ENCODE results near the gene TCAF1.

The TCAF1 gene

DNA sequence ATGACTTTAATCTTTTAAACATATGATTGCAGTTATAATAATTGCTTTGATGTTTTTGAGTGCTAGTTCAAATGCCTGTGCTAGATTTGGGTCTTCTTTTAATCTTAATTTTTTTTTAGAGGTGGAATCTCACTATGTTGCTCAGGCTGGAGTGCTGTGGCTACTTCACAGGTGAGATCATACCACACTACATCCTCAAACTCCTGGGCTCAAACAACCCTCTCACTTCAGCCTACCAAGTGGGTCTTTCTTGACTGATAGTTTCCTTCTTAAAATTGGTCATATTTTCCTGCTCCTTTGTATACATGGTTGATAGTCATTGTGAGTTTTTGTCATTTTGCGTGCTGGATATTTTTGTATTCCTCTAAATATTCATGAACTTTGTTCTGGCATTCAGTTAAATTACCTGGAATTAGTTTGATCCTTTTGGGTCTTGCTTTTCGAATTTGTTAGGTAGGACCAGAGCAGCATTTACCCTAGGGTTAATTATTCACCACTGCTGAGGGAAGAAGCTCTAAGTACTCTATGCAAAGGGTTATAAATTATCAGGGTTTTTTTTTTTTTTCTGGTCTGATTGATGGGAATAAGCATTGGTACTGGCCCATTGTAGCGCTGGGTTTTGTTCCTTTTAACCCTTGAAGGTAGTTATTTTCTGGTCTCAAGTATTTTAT is 12.1 kb upstream of the TCAF1 start:
- Histone ChIP-seq H3K36me3 (ENCODE audit: control insufficient read depth in 4 of 4, insufficient read depth in 4 of 4, low read length in 3 of 4) (no peaks in the 10 kb centered on the region), H3K4me3 (ENCODE audit: control insufficient read depth in 1 of 7, extremely low read depth in 1 of 7, insufficient read depth in 4 of 7, low read depth in 2 of 7, low read length in 6 of 7) (no peak overlapping the region), H3K27ac (ENCODE audit: insufficient read depth in 1 of 2, low read depth in 1 of 2, low read length in 2 of 2, poor library complexity in 1 of 2, severe bottlenecking in 2 of 2) (no peak overlapping the region), H3K27me3 (replicated peaks in 2 of 5; ENCODE audit: control insufficient read depth in 4 of 5, insufficient read depth in 5 of 5, low read length in 4 of 5) (no peaks in the 10 kb centered on the region), H3K4me1 (ENCODE audit: control extremely low read depth in 1 of 4, control insufficient read depth in 4 of 4, insufficient read depth in 4 of 4, low read length in 3 of 4) (no peaks in the 10 kb centered on the region), H3K9me3 (ENCODE audit: control extremely low read depth in 1 of 5, control insufficient read depth in 4 of 5, insufficient read depth in 2 of 5, low read depth in 1 of 5, low read length in 4 of 5) (no peaks in the 10 kb centered on the region)
- ChIA-PET CTCF (no interaction called here), POLR2A (no interaction called here)
- DNase-seq: no peak
- no CpG with 5 or more reads among the region's 3 CpGs for WGBS (ENCODE audit: insufficient coverage)

DNA sequence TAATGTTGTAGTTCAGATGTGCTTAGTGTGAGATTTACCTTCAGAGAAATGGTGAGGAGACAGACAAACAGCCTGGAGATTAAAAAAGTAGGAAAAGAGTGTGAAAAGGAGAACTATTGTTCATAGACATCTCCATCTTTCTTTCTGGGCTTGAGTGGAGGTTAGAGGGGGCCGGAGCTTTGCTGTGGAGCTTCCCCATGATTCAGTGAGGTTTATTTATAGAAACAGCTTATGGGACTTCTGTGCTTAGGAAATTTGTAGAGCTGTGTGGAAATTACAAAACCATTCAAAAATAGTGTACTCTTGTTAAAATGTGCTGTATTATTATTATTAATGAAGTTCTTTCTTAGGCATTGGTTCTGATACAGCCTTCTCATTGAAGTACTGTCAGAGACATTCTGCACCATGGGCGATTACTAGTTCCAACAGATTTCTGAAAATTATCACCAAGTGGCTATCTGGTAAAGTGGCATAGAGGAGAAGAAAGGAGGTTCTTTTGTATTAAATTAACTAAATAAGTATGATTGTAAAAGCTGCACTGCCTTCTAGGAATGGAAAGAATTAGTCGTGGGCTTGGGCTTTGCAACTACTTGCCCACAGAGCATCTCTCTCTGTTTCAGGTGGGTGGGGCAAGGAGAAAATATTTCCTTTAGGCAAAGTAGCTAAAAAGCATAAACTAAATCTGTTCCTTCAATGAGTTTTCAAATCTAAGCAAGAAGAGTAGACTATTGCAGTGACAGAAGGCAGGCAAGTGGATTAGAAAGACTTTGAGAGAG is 8.7 kb upstream of the TCAF1 start:
- no peak for DNase-seq
- Histone ChIP-seq H3K36me3 (ENCODE audit: control insufficient read depth in 4 of 4, insufficient read depth in 4 of 4, low read length in 3 of 4) (no peaks in the 10 kb centered on the region), H3K27ac (ENCODE audit: insufficient read depth in 1 of 2, low read depth in 1 of 2, low read length in 2 of 2, poor library complexity in 1 of 2, severe bottlenecking in 2 of 2) (no peak overlapping the region), H3K4me1 (ENCODE audit: control extremely low read depth in 1 of 4, control insufficient read depth in 4 of 4, insufficient read depth in 4 of 4, low read length in 3 of 4) (no peaks in the 10 kb centered on the region), H3K4me3 (ENCODE audit: control insufficient read depth in 1 of 7, extremely low read depth in 1 of 7, insufficient read depth in 4 of 7, low read depth in 2 of 7, low read length in 6 of 7) (no peak overlapping the region), H3K27me3 (replicated peaks in 2 of 5; ENCODE audit: control insufficient read depth in 4 of 5, insufficient read depth in 5 of 5, low read length in 4 of 5) (no peaks in the 10 kb centered on the region), H3K9me3 (ENCODE audit: control extremely low read depth in 1 of 5, control insufficient read depth in 4 of 5, insufficient read depth in 2 of 5, low read depth in 1 of 5, low read length in 4 of 5) (no peaks in the 10 kb centered on the region)
- ChIA-PET CTCF (no interaction called here), POLR2A (no interaction called here)
- 100% methylated on average over 2 of the region's 3 CpGs for WGBS (ENCODE audit: insufficient coverage)

DNA sequence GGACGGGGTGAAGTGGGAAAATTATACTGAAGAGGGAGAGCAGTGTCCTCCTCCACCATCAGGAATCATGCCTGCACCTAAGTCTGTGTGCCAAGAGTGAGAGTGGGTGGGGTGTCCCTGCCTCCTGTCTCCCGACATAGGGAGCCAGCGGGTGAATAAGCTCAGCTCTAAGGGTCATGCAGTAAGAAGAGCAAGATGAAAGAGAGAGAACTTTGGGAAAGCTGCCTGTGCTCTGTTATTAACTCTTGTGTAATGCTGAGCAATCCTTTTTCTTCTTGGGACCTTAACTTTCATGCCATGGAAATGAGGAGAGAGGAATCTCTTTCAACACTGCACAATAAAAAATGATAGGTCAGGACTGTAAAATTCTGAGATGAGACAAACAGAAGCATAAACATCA is 7.9 kb upstream of the TCAF1 start:
- Histone ChIP-seq H3K4me3 (ENCODE audit: control insufficient read depth in 1 of 7, extremely low read depth in 1 of 7, insufficient read depth in 4 of 7, low read depth in 2 of 7, low read length in 6 of 7) (no peak overlapping the region), H3K4me1 (ENCODE audit: control extremely low read depth in 1 of 4, control insufficient read depth in 4 of 4, insufficient read depth in 4 of 4, low read length in 3 of 4) (no peaks in the 10 kb centered on the region), H3K9me3 (ENCODE audit: control extremely low read depth in 1 of 5, control insufficient read depth in 4 of 5, insufficient read depth in 2 of 5, low read depth in 1 of 5, low read length in 4 of 5) (no peaks in the 10 kb centered on the region), H3K27ac (ENCODE audit: insufficient read depth in 1 of 2, low read depth in 1 of 2, low read length in 2 of 2, poor library complexity in 1 of 2, severe bottlenecking in 2 of 2) (no peak overlapping the region), H3K27me3 (replicated peaks in 2 of 5; ENCODE audit: control insufficient read depth in 4 of 5, insufficient read depth in 5 of 5, low read length in 4 of 5) (no peaks in the 10 kb centered on the region), H3K36me3 (ENCODE audit: control insufficient read depth in 4 of 4, insufficient read depth in 4 of 4, low read length in 3 of 4) (no peaks in the 10 kb centered on the region)
- CTCF ChIA-PET: no interaction called here
- no peak for DNase-seq
- 90% methylated on average over 3 of the region's 3 CpGs for WGBS (ENCODE audit: insufficient coverage)
- POLR2A ChIA-PET: no interaction called here

DNA sequence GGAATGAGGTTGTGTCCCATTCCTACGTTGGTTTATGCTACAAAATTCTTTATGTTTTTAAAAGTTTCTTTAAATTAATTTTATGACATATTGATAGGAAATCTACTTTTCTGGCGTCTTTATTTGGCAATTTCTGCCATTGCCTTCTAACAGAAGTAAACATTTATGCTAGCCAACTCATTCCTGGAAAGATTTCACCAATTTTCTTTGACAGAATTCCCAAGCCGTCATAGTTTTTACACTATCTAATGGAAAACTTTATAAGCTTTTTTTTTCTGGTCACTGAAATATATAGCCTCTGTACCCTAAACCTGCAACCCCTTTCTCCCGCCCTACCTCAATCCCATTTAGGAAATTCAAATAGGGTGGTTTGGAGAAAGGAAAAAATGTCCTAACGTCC is 6.1 kb upstream of the TCAF1 start:
- POLR2A ChIA-PET: no interaction called here
- no peak for DNase-seq
- Histone ChIP-seq H3K36me3 (ENCODE audit: control insufficient read depth in 4 of 4, insufficient read depth in 4 of 4, low read length in 3 of 4) (no peaks in the 10 kb centered on the region), H3K27ac (ENCODE audit: insufficient read depth in 1 of 2, low read depth in 1 of 2, low read length in 2 of 2, poor library complexity in 1 of 2, severe bottlenecking in 2 of 2) (no peak overlapping the region), H3K4me1 (ENCODE audit: control extremely low read depth in 1 of 4, control insufficient read depth in 4 of 4, insufficient read depth in 4 of 4, low read length in 3 of 4) (no peaks in the 10 kb centered on the region), H3K4me3 (ENCODE audit: control insufficient read depth in 1 of 7, extremely low read depth in 1 of 7, insufficient read depth in 4 of 7, low read depth in 2 of 7, low read length in 6 of 7) (no peak overlapping the region), H3K27me3 (replicated peaks in 2 of 5; ENCODE audit: control insufficient read depth in 4 of 5, insufficient read depth in 5 of 5, low read length in 4 of 5) (no peaks in the 10 kb centered on the region), H3K9me3 (ENCODE audit: control extremely low read depth in 1 of 5, control insufficient read depth in 4 of 5, insufficient read depth in 2 of 5, low read depth in 1 of 5, low read length in 4 of 5) (no peaks in the 10 kb centered on the region)
- CTCF ChIA-PET: no interaction called here
- no CpG with 5 or more reads among the region's 5 CpGs for WGBS (ENCODE audit: insufficient coverage)

DNA sequence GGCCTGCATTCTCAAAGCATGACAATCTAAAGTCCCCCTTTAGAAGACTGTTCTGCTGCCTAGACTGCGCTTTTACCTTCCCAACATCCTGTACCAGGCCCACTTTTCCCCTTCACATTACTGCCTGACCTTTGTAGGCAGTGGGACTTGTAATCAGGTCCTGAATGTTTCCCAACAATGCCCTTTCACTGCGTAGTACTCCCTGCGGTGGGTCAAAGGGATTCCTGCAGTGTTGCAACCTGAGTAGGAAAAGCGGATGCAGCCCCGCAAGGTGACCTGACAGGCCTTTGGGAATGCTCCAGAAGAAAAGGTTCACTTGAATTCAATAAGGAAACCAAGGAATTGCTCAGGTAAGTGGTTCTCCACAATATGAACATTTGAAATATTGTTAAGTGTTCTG is 4.9 kb upstream of the TCAF1 start:
- H3K27ac ChIP-seq (ENCODE audit: insufficient read depth in 1 of 2, low read depth in 1 of 2, low read length in 2 of 2, poor library complexity in 1 of 2, severe bottlenecking in 2 of 2): no peak overlapping the region
- no peaks in the 10 kb centered on the region for H3K36me3 ChIP-seq (ENCODE audit: control insufficient read depth in 4 of 4, insufficient read depth in 4 of 4, low read length in 3 of 4)
- H3K4me1 ChIP-seq (ENCODE audit: control extremely low read depth in 1 of 4, control insufficient read depth in 4 of 4, insufficient read depth in 4 of 4, low read length in 3 of 4): no peaks in the 10 kb centered on the region
- POLR2A ChIA-PET: no interaction called here
- WGBS (ENCODE audit: insufficient coverage): 98% methylated on average over 5 of the region's 5 CpGs
- CTCF ChIA-PET: no interaction called here
- H3K4me3 ChIP-seq (ENCODE audit: control insufficient read depth in 1 of 7, extremely low read depth in 1 of 7, insufficient read depth in 4 of 7, low read depth in 2 of 7, low read length in 6 of 7): no peak overlapping the region
- DNase-seq: no peak
- no peaks in the 10 kb centered on the region for H3K9me3 ChIP-seq (ENCODE audit: control extremely low read depth in 1 of 5, control insufficient read depth in 4 of 5, insufficient read depth in 2 of 5, low read depth in 1 of 5, low read length in 4 of 5)
- H3K27me3 ChIP-seq (replicated peaks in 2 of 5; ENCODE audit: control insufficient read depth in 4 of 5, insufficient read depth in 5 of 5, low read length in 4 of 5): no peaks in the 10 kb centered on the region

DNA sequence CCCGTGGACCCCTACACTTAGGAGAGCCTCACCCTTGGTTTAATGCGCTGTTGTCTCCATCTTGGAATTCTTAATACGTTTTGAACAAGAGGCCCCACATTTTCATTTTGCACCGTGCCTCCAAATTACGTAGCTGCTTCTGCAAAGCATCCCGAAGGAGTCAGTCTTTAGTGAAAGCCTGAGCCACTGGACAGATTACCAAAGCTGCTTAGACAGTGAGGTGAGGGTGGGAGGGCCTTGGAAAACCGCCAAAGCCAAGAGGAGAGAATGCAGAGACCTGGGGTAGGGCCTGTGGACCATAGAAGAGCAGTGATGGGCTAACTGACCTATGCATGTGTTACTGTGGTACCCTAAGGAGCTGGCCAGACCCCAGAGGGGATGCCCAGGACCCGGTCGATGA is 4.2 kb upstream of the TCAF1 start:
- POLR2A ChIA-PET: no interaction called here
- Histone ChIP-seq H3K36me3 (ENCODE audit: control insufficient read depth in 4 of 4, insufficient read depth in 4 of 4, low read length in 3 of 4) (no peaks in the 10 kb centered on the region), H3K4me1 (ENCODE audit: control extremely low read depth in 1 of 4, control insufficient read depth in 4 of 4, insufficient read depth in 4 of 4, low read length in 3 of 4) (peaks cover under 1 to 3% (median 2%) of the 10 kb centered on the region in 4 experiments), H3K9me3 (ENCODE audit: control extremely low read depth in 1 of 5, control insufficient read depth in 4 of 5, insufficient read depth in 2 of 5, low read depth in 1 of 5, low read length in 4 of 5) (no peaks in the 10 kb centered on the region), H3K4me3 (ENCODE audit: control insufficient read depth in 1 of 7, extremely low read depth in 1 of 7, insufficient read depth in 4 of 7, low read depth in 2 of 7, low read length in 6 of 7) (no peak overlapping the region), H3K27ac (ENCODE audit: insufficient read depth in 1 of 2, low read depth in 1 of 2, low read length in 2 of 2, poor library complexity in 1 of 2, severe bottlenecking in 2 of 2) (no peak overlapping the region), H3K27me3 (replicated peaks in 2 of 5; ENCODE audit: control insufficient read depth in 4 of 5, insufficient read depth in 5 of 5, low read length in 4 of 5) (no peaks in the 10 kb centered on the region)
- DNase-seq: no peak
- WGBS (ENCODE audit: insufficient coverage): 97% methylated on average over 7 of the region's 9 CpGs
- CTCF ChIA-PET: no interaction called here

DNA sequence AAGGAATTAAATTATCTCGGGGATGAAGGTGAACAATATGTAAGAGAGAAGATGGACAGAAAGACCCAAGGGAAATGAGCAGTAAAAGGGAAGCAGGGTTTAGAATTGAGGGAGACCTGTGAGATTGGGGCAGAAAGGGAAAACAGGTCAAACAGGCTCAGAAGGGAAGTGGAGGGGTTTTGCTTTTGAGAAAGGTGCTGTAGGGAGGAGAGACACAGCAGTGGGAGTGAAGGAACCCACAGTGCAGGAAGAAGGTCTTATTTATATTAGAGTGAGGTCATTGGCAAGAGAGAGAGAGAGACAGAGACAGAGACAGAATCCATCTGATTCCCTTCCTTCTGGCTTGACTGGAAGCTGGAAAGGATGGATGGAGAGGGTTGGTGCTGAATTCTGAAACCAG is 3.5 kb upstream of the TCAF1 start:
- H3K27me3 ChIP-seq (replicated peaks in 2 of 5; ENCODE audit: control insufficient read depth in 4 of 5, insufficient read depth in 5 of 5, low read length in 4 of 5): no peaks in the 10 kb centered on the region
- DNase-seq: no peak
- peaks cover 7 to 9% (median 8%) of the 10 kb centered on the region in 4 experiments for H3K4me1 ChIP-seq (ENCODE audit: control extremely low read depth in 1 of 4, control insufficient read depth in 4 of 4, insufficient read depth in 4 of 4, low read length in 3 of 4)
- H3K27ac ChIP-seq (ENCODE audit: insufficient read depth in 1 of 2, low read depth in 1 of 2, low read length in 2 of 2, poor library complexity in 1 of 2, severe bottlenecking in 2 of 2): no peak overlapping the region
- no peak overlapping the region for H3K4me3 ChIP-seq (ENCODE audit: control insufficient read depth in 1 of 7, extremely low read depth in 1 of 7, insufficient read depth in 4 of 7, low read depth in 2 of 7, low read length in 6 of 7)
- ChIA-PET CTCF (no interaction called here), POLR2A (no interaction called here)
- 100% methylated on average over 1 of the region's 1 CpG for WGBS (ENCODE audit: insufficient coverage)
- H3K9me3 ChIP-seq (ENCODE audit: control extremely low read depth in 1 of 5, control insufficient read depth in 4 of 5, insufficient read depth in 2 of 5, low read depth in 1 of 5, low read length in 4 of 5): no peaks in the 10 kb centered on the region
- no peaks in the 10 kb centered on the region for H3K36me3 ChIP-seq (ENCODE audit: control insufficient read depth in 4 of 4, insufficient read depth in 4 of 4, low read length in 3 of 4)
